ENCODE measurements around the gene CPHXL.

Gene CPHXL

GRCh38 chr16:75682308-75682707, 44.0 kb downstream of the CPHXL start:
- H3K4me3 ChIP-seq (replicated peaks; ENCODE audit: low read depth, low read length), result no peak overlapping the region
- DNase-seq (ENCODE audit: low read depth), result no peak
- TF ChIP-seq, protein P1, sequence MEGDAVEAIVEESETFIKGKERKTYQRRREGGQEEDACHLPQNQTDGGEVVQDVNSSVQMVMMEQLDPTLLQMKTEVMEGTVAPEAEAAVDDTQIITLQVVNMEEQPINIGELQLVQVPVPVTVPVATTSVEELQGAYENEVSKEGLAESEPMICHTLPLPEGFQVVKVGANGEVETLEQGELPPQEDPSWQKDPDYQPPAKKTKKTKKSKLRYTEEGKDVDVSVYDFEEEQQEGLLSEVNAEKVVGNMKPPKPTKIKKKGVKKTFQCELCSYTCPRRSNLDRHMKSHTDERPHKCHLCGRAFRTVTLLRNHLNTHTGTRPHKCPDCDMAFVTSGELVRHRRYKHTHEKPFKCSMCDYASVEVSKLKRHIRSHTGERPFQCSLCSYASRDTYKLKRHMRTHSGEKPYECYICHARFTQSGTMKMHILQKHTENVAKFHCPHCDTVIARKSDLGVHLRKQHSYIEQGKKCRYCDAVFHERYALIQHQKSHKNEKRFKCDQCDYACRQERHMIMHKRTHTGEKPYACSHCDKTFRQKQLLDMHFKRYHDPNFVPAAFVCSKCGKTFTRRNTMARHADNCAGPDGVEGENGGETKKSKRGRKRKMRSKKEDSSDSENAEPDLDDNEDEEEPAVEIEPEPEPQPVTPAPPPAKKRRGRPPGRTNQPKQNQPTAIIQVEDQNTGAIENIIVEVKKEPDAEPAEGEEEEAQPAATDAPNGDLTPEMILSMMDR (IDR thresholded peaks at IDR 0.05; ENCODE audit: low read length, missing control alignments), result no peak

- peak; percentile 57 for DNase-seq (ENCODE audit: low read depth)
- TF ChIP-seq, protein P1 (IDR thresholded peaks at IDR 0.05; ENCODE audit: low read length, missing control alignments), result no peak
- H3K4me3 ChIP-seq (replicated peaks; ENCODE audit: low read depth, low read length), result no peak overlapping the region
These were observed 46.9 kb downstream of the CPHXL start for GRCh38 chr16:75679366-75679765.

- H3K4me3 ChIP-seq (replicated peaks; ENCODE audit: low read depth, low read length), result no peak within 1 kb of the TSS
- no peak for DNase-seq (ENCODE audit: low read depth)
- TF ChIP-seq, protein P1 (IDR thresholded peaks at IDR 0.05; ENCODE audit: low read length, missing control alignments), result no peak
These were observed 49.4 kb downstream of the CPHXL start, which contains the start of gene CPHXL2 for GRCh38 chr16:75676909-75677308. CPHXL2 (minus strand) TSS chr16:75677009; CDS start chr16:75676999, 10 bp downstream.

DNA sequence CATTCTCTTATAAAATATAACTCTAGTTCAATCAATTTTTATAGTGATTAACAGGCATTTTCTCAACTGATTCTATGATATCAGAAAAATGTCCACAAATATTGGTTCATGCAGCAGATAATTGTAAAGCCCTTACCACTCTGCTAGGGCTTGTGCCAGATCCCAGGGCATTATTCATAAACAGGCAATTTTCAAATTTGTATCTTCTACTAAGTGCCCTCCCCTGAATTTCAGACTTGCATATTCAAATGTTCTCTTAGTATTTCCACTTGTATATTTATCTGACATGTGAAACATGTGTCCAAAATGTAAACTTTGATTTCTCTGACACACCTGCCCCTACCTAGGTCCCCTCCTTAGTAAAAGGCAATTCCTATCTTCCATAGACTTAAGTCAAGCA, 58.8 kb downstream of the CPHXL start:
- TF ChIP-seq, protein P1 (IDR thresholded peaks at IDR 0.05; ENCODE audit: low read length, missing control alignments), result no peak
- no peak for DNase-seq (ENCODE audit: low read depth)
- no peak overlapping the region for H3K4me3 ChIP-seq (replicated peaks; ENCODE audit: low read depth, low read length)
